Placental pericyte (primary cell): ENCODE results near the gene PAK6. TPM values are rescaled to one million over a fixed set of nuclear protein-coding genes. Genes with fewer than 3 reads are reported as not detected.

Source experiments
- total RNA-seq: library from RNA; depleted of rRNA; stranded (reverse); fragments of >200 nt; gene quantifications from 2 replicates; pipeline ENCODE4 v1.2.3, GENCODE V29; 2012

PAK6 gene
- total RNA-seq, result under 0.01 TPM in 1 of 2 replicates, not detected in the other

GRCh38 chr15:40238532-40239403 is at the start of gene PAK6:
Gene PAK6, plus strand, starts transcription at chr15:40239063. Its CDS starts 25,723 bp downstream, at chr15:40264786.

DNA sequence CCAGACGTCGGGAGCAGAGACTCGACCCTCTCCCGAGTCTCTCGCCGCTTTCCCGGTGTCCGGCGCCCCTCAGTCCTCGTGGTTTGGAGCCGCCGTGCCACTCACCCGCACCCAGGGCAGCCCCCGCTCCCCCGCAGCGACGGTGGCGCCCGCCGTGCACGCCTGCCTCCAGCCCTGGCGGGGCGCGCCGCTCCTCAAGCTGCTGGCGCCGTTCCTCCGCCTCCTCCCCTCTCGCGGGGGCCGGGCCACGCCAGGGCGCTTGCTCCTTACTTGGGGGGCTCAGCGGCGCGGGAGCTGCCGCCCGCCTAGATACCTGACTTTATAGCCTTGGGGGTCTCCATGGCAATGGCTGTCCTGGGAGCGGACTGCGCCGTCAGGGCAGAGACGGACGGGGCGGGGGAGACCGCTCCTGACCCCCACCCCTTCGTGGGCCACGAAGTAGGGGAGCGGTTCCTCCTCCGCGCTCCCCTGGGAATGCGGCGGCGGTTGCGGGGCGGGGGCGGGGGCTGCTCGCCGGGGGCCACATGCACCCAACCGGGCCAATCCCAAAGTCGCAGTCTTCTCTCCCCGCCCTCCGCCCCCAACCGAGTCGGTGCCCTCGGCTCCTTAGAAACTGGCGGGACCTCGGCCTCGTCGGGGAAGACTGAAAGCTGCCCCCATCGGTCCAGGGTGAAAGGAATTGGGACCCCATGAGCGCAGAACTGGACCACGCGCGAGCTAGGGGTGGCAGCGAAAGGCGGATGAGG is 44.2 kb downstream of the PAK6 start, which contains the start of gene ANKRD63:
Gene ANKRD63 (minus strand): TSS at position 196 of the 746 bp plus-strand sequence. CDS start 478 bp downstream, outside the sequence.

DNA sequence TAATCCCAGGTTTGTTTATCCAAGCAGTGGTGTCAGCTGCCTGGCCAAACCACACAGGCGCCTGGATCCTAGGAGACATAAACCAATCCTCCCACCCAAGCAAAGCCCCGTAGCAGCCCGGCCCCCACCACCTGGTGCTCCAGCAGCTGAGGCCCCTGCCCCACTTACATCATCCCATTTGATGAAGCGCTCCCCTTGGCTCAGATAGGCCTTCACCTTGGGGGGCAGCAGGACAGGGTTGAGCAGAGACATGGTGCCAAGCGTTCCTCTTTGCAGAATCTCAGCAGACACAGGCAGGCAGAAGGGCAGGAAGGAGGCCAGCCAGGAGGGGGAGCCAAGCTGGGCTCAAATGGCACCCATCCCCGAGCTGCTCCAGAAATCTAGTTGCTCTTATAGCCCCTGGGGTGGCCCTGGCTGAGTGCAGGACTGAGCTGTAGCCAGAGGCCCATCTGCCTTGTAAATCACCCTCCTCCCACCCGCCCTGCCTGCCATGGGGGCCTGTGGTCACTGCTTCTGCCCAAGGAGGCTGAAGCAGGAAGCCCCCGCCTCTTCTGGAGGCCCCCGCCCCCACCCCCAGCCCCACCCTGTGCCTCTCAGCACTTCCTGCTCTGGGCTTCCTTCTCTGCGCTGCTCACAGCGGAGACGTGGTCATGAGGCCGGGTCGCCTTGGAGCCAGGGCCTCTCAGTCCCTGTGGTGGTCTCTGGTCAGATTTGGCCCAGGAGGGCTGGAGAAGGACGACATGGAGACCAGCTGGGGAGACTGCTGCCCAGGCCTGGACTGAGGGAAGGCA is 68.8 kb downstream of the PAK6 start, which contains the start of gene PLCB2:
Gene PLCB2 (minus strand): TSS at position 515 of the 791 bp plus-strand sequence. CDS start 263 bp downstream, at position 252.

GRCh38 chr15:40323239-40323952 is 84.5 kb downstream of the PAK6 start, which contains the start of gene INAFM2:
Gene INAFM2, plus strand, starts transcription at chr15:40323692. Its CDS starts 364 bp downstream, at chr15:40324056.

Other genes starting within 250 kb of the PAK6 start
- 101 and 131 TPM in 2 replicates for gene SRP14, start 199.9 kb upstream of the PAK6 start, total RNA-seq
- 14.0 and 19.7 TPM in 2 replicates for gene BMF, start 130.2 kb upstream of the PAK6 start, total RNA-seq
- 3.3 and 45.2 TPM in 2 replicates for gene BUB1B, start 78.0 kb upstream of the PAK6 start, total RNA-seq
- not detected in 2 replicates for gene ANKRD63, start 44.0 kb downstream of the PAK6 start, total RNA-seq
- gene PLCB2, start 68.9 kb downstream of the PAK6 start, total RNA-seq, result 0.72 and 0.88 TPM in 2 replicates
- 12.5 and 24.8 TPM in 2 replicates for gene INAFM2, start 84.6 kb downstream of the PAK6 start, total RNA-seq
- gene CCDC9B, start 101.9 kb downstream of the PAK6 start, total RNA-seq, result 41.1 and 58.1 TPM in 2 replicates
- gene PHGR1, start 112.0 kb downstream of the PAK6 start, total RNA-seq, result not detected in 2 replicates
- gene DISP2, start 119.2 kb downstream of the PAK6 start, total RNA-seq, result 0.14 and 0.44 TPM in 2 replicates
- gene KNSTRN, start 143.7 kb downstream of the PAK6 start, total RNA-seq, result 16.6 and 72.0 TPM in 2 replicates
- gene IVD, start 166.7 kb downstream of the PAK6 start, total RNA-seq, result 33.5 and 47.1 TPM in 2 replicates
- gene BAHD1, start 201.9 kb downstream of the PAK6 start, total RNA-seq, result 10.5 and 12.7 TPM in 2 replicates
- gene CHST14, start 231.9 kb downstream of the PAK6 start, total RNA-seq, result 14.4 and 23.8 TPM in 2 replicates